Peyer's patch (tissue), 4 donors: ENCODE results near the gene ARPC1B.

ENCODE experiments used
- POLR2A ChIP-seq, 2 donors: fragments of 450-650 bp; IDR thresholded peaks; one replicate each; pipeline ENCODE4 v1.5.1; 2017; ENCODE audit warnings: antibody characterized with exemption in 2 of 2, mild to moderate bottlenecking in 2 of 2, moderate library complexity in 2 of 2
- TF ChIP-seq, protein P1 (sequence below), 6 experiments: fragments of 450-650 bp in 4 of 6; fragments of 200-600 bp in 2 of 6; sonication (generic) in 1 of 6; IDR thresholded peaks; one replicate each; pipeline ENCODE4 v1.5.1; 2017 to 2019; ENCODE audit warnings: antibody characterized with exemption in 6 of 6, mild to moderate bottlenecking in 3 of 6, moderate library complexity in 1 of 6

- TF ChIP-seq, protein P1, sequence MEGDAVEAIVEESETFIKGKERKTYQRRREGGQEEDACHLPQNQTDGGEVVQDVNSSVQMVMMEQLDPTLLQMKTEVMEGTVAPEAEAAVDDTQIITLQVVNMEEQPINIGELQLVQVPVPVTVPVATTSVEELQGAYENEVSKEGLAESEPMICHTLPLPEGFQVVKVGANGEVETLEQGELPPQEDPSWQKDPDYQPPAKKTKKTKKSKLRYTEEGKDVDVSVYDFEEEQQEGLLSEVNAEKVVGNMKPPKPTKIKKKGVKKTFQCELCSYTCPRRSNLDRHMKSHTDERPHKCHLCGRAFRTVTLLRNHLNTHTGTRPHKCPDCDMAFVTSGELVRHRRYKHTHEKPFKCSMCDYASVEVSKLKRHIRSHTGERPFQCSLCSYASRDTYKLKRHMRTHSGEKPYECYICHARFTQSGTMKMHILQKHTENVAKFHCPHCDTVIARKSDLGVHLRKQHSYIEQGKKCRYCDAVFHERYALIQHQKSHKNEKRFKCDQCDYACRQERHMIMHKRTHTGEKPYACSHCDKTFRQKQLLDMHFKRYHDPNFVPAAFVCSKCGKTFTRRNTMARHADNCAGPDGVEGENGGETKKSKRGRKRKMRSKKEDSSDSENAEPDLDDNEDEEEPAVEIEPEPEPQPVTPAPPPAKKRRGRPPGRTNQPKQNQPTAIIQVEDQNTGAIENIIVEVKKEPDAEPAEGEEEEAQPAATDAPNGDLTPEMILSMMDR (IDR thresholded peaks at IDR 0.05) = no peak
- TF ChIP-seq POLR2A (IDR thresholded peaks at IDR 0.05) = no peak
Observed at GRCh38 chr7:99398891-99399445, 24.4 kb downstream of the ARPC1B start.
